Neural cell (in vitro differentiated cells): ENCODE data around the gene SLC2A1. TPM values are rescaled to one million over a fixed set of nuclear protein-coding genes. Genes with fewer than 3 reads are reported as not detected.

ENCODE experiments used
- H2AFZ ChIP-seq: fragments of 200-600, 300-800 bp; sonication (generic), shearing (Covaris generic); 2 replicates; pipeline ENCODE4 v1.6.0; 2014; ENCODE audit warnings: low read depth, mild to moderate bottlenecking, antibody characterized with exemption, low read length, moderate library complexity
- H3F3A ChIP-seq: fragments of 200-600 bp; shearing (Covaris generic); 2 replicates; pipeline ENCODE4 v1.6.1; 2016; ENCODE audit warnings: mild to moderate bottlenecking, moderate library complexity, mixed read lengths, antibody characterized with exemption, low read length; ENCODE audit not compliant: insufficient read depth, poor library complexity, severe bottlenecking
- H3K27ac ChIP-seq: fragments of 200-600, 300-800 bp; sonication (generic), shearing (Covaris generic); 2 replicates; pipeline ENCODE4 v1.5.1; 2014; ENCODE audit warnings: mild to moderate bottlenecking, low read length, moderate library complexity
- H3K27me3 ChIP-seq: fragments of 300-800, 200-600 bp; sonication (generic), shearing (Covaris generic); 2 replicates; pipeline ENCODE4 v1.6.0; 2014; ENCODE audit warnings: mild to moderate bottlenecking, low read depth, low read length, moderate library complexity; ENCODE audit not compliant: insufficient read depth
- H3K36me3 ChIP-seq: fragments of 300-800, 200-600 bp; sonication (generic), shearing (Covaris generic); 2 replicates; pipeline ENCODE4 v1.5.1; 2014; ENCODE audit warnings: mild to moderate bottlenecking, antibody characterized with exemption, low read length, moderate library complexity; ENCODE audit not compliant: insufficient read depth
- H3K4me2 ChIP-seq: fragments of 300-800, 200-600 bp; sonication (generic), shearing (Covaris generic); 2 replicates; pipeline ENCODE4 v1.6.0; 2014; ENCODE audit warnings: mild to moderate bottlenecking, low read length
- H3K4me3 ChIP-seq: fragments of 300-800, 200-600 bp; sonication (generic), shearing (Covaris generic); 2 replicates; pipeline ENCODE4 v1.5.1; 2014; ENCODE audit warnings: mild to moderate bottlenecking, low read length, moderate library complexity
- H3K79me2 ChIP-seq: fragments of 200-600 bp; shearing (Covaris generic); replicated peaks from 2 replicates; pipeline ENCODE4 v1.6.0; 2014; ENCODE audit warnings: mild to moderate bottlenecking, low read length, moderate library complexity; ENCODE audit not compliant: insufficient read depth
- H3K9ac ChIP-seq: fragments of 300-800, 200-600 bp; sonication (generic), shearing (Covaris generic); 2 replicates; pipeline ENCODE4 v1.6.1; 2016; ENCODE audit warnings: mild to moderate bottlenecking, low read length, mixed read lengths
- H3K9me2 ChIP-seq: fragments of 200-600 bp; shearing (Covaris generic); 2 replicates; pipeline ENCODE4 v1.6.1; 2016; ENCODE audit warnings: mild to moderate bottlenecking, low read length, mixed read lengths; ENCODE audit not compliant: insufficient read depth
- H3K9me3 ChIP-seq: fragments of 200-600, 300-800 bp; sonication (generic), shearing (Covaris generic); 2 replicates; pipeline ENCODE4 v1.6.1; 2016; ENCODE audit warnings: mild to moderate bottlenecking, mixed run types, low read length, moderate library complexity, mixed read lengths
- H4K20me1 ChIP-seq: fragments of 200-600 bp; shearing (Covaris generic); 2 replicates; pipeline ENCODE4 v1.6.1; 2016; ENCODE audit warnings: mild to moderate bottlenecking, mixed run types; ENCODE audit not compliant: insufficient read depth
- EZH2 ChIP-seq: fragments of 200-600, 300-800 bp; shearing (Covaris generic), sonication (generic); IDR thresholded peaks from 2 replicates; pipeline ENCODE4 v1.6.1; 2014; ENCODE audit warnings: antibody characterized with exemption, low read length, borderline replicate concordance, mild to moderate bottlenecking; ENCODE audit not compliant: insufficient read depth, poor library complexity, severe bottlenecking
- MXI1 ChIP-seq: fragments of 450-650 bp; conservative IDR thresholded peaks from 2 replicates; pipeline ENCODE4 v1.6.1; 2014; ENCODE audit warnings: antibody characterized with exemption, mild to moderate bottlenecking; ENCODE audit not compliant: poor library complexity, severe bottlenecking
- POLR2AphosphoS5 ChIP-seq: IDR thresholded peaks from 2 replicates; pipeline ENCODE4 v1.6.1; 2012
- RAD21 ChIP-seq: fragments of 450-650 bp; conservative IDR thresholded peaks from 2 replicates; pipeline ENCODE4 v1.6.1; 2014; ENCODE audit warnings: antibody characterized with exemption, mild to moderate bottlenecking, moderate library complexity
- SMC3 ChIP-seq: fragments of 450-650 bp; conservative IDR thresholded peaks from 2 replicates; pipeline ENCODE4 v1.6.1; 2014; ENCODE audit warnings: antibody characterized with exemption, mild to moderate bottlenecking, moderate library complexity; ENCODE audit not compliant: poor library complexity
- TAF1 ChIP-seq: IDR thresholded peaks from 2 replicates; pipeline ENCODE4 v1.6.1; 2012; ENCODE audit warnings: low read depth
- polyA plus RNA-seq: library from polyadenylated mRNA; depleted of rRNA; stranded (reverse); fragments of >200 nt; gene quantifications from 2 replicates; pipeline ENCODE4 v1.2.3, GENCODE V29; 2014
- TF ChIP-seq, protein P1 (sequence below): IDR thresholded peaks from 2 replicates; pipeline ENCODE4 v1.6.1; 2012; ENCODE audit warnings: borderline replicate concordance
- TF ChIP-seq, protein P2 (sequence below): fragments of 450-650 bp; IDR thresholded peaks from 2 replicates; pipeline ENCODE4 v1.5.1; 2014; ENCODE audit warnings: antibody characterized with exemption, mild to moderate bottlenecking, moderate library complexity; ENCODE audit not compliant: poor library complexity, severe bottlenecking

The SLC2A1 gene
- polyA plus RNA-seq, 1 donor from 2014 or later = 39.4 TPM

GRCh38 chr1:42965378-42965777 is 6.7 kb upstream of the SLC2A1 start:
- Histone ChIP-seq H3K9me3 (no peaks in the 10 kb centered on the region), H3F3A (no peaks in the 10 kb centered on the region), H3K79me2 (no peaks in the 10 kb centered on the region), H2AFZ (no peak overlapping the region), H4K20me1 (no peaks in the 10 kb centered on the region), H3K9ac (no peak overlapping the region), H3K27me3 (no peaks in the 10 kb centered on the region), H3K27ac (no peak overlapping the region), H3K9me2 (no peaks in the 10 kb centered on the region), H3K4me3 (no peak overlapping the region), H3K36me3 (no peaks in the 10 kb centered on the region), H3K4me2 (no peak overlapping the region)
- TF ChIP-seq SMC3 (no peak), TAF1 (no peak), RAD21 (no peak), MXI1 (no peak), POLR2AphosphoS5 (no peak)
- TF ChIP-seq, protein P1, sequence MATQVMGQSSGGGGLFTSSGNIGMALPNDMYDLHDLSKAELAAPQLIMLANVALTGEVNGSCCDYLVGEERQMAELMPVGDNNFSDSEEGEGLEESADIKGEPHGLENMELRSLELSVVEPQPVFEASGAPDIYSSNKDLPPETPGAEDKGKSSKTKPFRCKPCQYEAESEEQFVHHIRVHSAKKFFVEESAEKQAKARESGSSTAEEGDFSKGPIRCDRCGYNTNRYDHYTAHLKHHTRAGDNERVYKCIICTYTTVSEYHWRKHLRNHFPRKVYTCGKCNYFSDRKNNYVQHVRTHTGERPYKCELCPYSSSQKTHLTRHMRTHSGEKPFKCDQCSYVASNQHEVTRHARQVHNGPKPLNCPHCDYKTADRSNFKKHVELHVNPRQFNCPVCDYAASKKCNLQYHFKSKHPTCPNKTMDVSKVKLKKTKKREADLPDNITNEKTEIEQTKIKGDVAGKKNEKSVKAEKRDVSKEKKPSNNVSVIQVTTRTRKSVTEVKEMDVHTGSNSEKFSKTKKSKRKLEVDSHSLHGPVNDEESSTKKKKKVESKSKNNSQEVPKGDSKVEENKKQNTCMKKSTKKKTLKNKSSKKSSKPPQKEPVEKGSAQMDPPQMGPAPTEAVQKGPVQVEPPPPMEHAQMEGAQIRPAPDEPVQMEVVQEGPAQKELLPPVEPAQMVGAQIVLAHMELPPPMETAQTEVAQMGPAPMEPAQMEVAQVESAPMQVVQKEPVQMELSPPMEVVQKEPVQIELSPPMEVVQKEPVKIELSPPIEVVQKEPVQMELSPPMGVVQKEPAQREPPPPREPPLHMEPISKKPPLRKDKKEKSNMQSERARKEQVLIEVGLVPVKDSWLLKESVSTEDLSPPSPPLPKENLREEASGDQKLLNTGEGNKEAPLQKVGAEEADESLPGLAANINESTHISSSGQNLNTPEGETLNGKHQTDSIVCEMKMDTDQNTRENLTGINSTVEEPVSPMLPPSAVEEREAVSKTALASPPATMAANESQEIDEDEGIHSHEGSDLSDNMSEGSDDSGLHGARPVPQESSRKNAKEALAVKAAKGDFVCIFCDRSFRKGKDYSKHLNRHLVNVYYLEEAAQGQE = no peak

DNA sequence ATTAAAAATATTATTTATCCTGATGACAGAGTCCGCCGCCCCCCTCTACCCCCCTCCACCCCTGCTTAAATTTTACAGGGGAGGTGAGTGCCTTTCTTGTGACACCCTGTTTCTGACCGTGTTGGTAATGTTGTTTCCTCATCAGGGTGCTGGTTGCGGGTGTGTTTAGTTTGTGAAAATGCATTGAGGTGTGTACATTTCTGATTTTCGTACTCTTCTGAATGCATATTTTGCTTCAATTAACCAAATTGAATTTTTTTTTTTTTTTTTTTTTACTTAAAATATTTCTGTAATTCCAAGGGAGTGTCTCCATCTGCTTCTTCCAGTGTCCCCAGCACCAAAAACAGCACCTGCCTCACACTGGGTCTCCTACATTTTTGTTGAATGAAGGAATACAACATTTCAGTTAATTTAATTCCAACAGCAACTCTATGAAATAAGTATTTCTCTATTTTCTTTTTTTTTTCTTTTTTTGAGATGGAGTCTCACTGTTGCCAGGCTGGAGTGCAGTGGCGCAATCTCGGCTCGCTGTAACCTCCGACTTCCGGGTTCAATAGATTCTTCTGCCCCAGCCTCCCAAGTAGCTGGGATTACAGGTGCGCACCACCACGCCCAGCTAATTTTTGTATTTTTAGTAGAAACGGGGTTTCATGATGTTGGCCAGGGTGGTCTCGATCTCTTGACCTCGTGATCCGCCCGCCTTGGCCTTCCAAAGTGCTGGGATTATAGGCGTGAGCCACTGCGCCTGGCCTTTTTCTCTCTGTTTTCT is 5.6 kb upstream of the SLC2A1 start:
- Histone ChIP-seq H3K27me3 (no peaks in the 10 kb centered on the region), H3K9ac (no peak overlapping the region), H3K9me3 (no peaks in the 10 kb centered on the region), H3K36me3 (no peaks in the 10 kb centered on the region), H3F3A (no peaks in the 10 kb centered on the region), H3K79me2 (no peaks in the 10 kb centered on the region), H3K9me2 (no peaks in the 10 kb centered on the region), H3K4me3 (no peak overlapping the region), H3K4me2 (no peak overlapping the region), H4K20me1 (no peaks in the 10 kb centered on the region), H2AFZ (no peak overlapping the region), H3K27ac (no peak overlapping the region)
- TF ChIP-seq, protein P1 = no peak
- TF ChIP-seq RAD21 = no peak
- no peak for TF ChIP-seq TAF1
- TF ChIP-seq, protein P2, sequence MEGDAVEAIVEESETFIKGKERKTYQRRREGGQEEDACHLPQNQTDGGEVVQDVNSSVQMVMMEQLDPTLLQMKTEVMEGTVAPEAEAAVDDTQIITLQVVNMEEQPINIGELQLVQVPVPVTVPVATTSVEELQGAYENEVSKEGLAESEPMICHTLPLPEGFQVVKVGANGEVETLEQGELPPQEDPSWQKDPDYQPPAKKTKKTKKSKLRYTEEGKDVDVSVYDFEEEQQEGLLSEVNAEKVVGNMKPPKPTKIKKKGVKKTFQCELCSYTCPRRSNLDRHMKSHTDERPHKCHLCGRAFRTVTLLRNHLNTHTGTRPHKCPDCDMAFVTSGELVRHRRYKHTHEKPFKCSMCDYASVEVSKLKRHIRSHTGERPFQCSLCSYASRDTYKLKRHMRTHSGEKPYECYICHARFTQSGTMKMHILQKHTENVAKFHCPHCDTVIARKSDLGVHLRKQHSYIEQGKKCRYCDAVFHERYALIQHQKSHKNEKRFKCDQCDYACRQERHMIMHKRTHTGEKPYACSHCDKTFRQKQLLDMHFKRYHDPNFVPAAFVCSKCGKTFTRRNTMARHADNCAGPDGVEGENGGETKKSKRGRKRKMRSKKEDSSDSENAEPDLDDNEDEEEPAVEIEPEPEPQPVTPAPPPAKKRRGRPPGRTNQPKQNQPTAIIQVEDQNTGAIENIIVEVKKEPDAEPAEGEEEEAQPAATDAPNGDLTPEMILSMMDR = no peak
- TF ChIP-seq EZH2 = no peak
